Heart left ventricle (tissue), 16 donors: ENCODE measurements around the gene ASTL. TPM values are rescaled to one million over a fixed set of nuclear protein-coding genes. Genes with fewer than 3 reads are reported as not detected.

Experiments
- ATAC-seq, 4 donors: fragments of 200-7000 bp; cut with Tn5 transposase; one replicate each; pipeline ENCODE4 v1.9.1; 2020 to 2022; ENCODE audit warnings: moderate library complexity in 4 of 4, mild to moderate bottlenecking in 3 of 4, moderate number of reproducible peaks in 1 of 4
- DNase-seq, 5 donors: peaks; one replicate each; pipeline ENCODE4 v3.0.0-alpha.2; 2020
- H3K27ac ChIP-seq, 12 donors: fragments of 200-600 bp; sonication (generic) in 4 of 12; one replicate each; pipeline versions ENCODE4 v1.5.0 to v1.8.0; 2016 to 2022; ENCODE audit warnings: mild to moderate bottlenecking in 2 of 12
- H3K27me3 ChIP-seq, 9 donors: fragments of 200-600 bp; sonication (generic) in 2 of 9; one replicate each; pipeline versions ENCODE4 v1.5.1 to v1.8.0; 2016 to 2022; ENCODE audit warnings: mild to moderate bottlenecking in 3 of 9
- H3K36me3 ChIP-seq, 9 donors: fragments of 200-600 bp; sonication (generic) in 2 of 9; one replicate each; pipeline versions ENCODE4 v1.5.0 to v1.8.0; 2018 to 2022; ENCODE audit warnings: mild to moderate bottlenecking in 2 of 9
- H3K4me1 ChIP-seq, 12 donors: fragments of 200-600 bp; sonication (generic) in 4 of 12; one replicate each; pipeline versions ENCODE4 v1.5.0 to v1.8.0; 2016 to 2022; ENCODE audit warnings: mild to moderate bottlenecking in 3 of 12
- H3K4me3 ChIP-seq, 12 donors: fragments of 200-600 bp; sonication (generic) in 4 of 12; one replicate each; pipeline versions ENCODE4 v1.5.0 to v1.8.0; 2017 to 2022; ENCODE audit warnings: mild to moderate bottlenecking in 9 of 12, moderate library complexity in 4 of 12
- H3K9me3 ChIP-seq, 12 donors: fragments of 200-600 bp; sonication (generic) in 4 of 12; one replicate each; pipeline versions ENCODE4 v1.5.0 to v1.8.0; 2016 to 2022; ENCODE audit warnings: mild to moderate bottlenecking in 1 of 12
- CTCF ChIP-seq, 12 donors: fragments of 200-600 bp; sonication (generic) in 4 of 12; IDR thresholded peaks; one replicate each; pipeline versions ENCODE4 v1.5.0 to v1.8.0; 2018 to 2022; ENCODE audit warnings: antibody characterized with exemption in 12 of 12, mild to moderate bottlenecking in 5 of 12
- POLR2A ChIP-seq, 2 donors: fragments of 450-650 bp; IDR thresholded peaks; one replicate each; pipeline ENCODE4 v1.6.1; 2017; ENCODE audit warnings: antibody characterized with exemption in 2 of 2, mild to moderate bottlenecking in 2 of 2, moderate library complexity in 2 of 2
- WGBS, 4 donors: extraction: QIAGEN DNeasy Blood & Tissue Kit in 2 of 4; methylation state at CpG; one replicate each; pipeline versions ENCODE4 v1.1.5 to v1.1.7; 2013 to 2018; 5-methylcytosine and 5-hydroxymethylcytosine counted together
- intact Hi-C, 10 donors: fragments of 100-400 bp; cut with DNase I; formaldehyde crosslinking; loops; one replicate each; pipeline versions ENCODE4 v1.11.1 to v1.14.2; 2022
- polyA plus RNA-seq, 2 donors: library from polyadenylated mRNA; stranded (reverse); fragments of 200-250 nt; gene quantifications; one replicate each; pipeline ENCODE4 v1.2.3, GENCODE V29; 2013
- total RNA-seq, 9 donors: library from RNA; depleted of rRNA in 2 of 9; stranded (reverse); fragments of >200 nt in 2 of 9; fragmentation: NEBNext Ultra II Directional in 3 of 9; extraction: Animal tissue kit (Norgen Biotek cat#: 25700) in 3 of 9; gene quantifications; one replicate each; pipeline versions ENCODE4 v1.1.0 to v1.2.4, GENCODE V29; 2016 to 2023
- donor health status: ischemic (EF 13 %, LVEDD 7.1; RV severe dilation, severe dysfunction).
- donor health status: healthy with polysubstance abuse.
- donor health status: DM: no; HTN: yes; CAD: no.
- donor health status: DM: no; HTN: no; CAD: no.
- donor health status: ischemic (EF 25% LVEDD 6.9; RV normal size, moderate dysfunction).
- donor health status: ischemic (EF 25% LVEDD 5.7; RV mildly dilated, moderate dysfunction).
- donor health status: healthy.
- donor health status: DM: yes; HTN: yes; CAD: no.
- donor health status: ischemic (EF 35%, LVEDD 5.7; RV mildly dilated, moderate dysfunction).
- donor health status: nonischemic (EF 11% LVEDD 7.7; RV severe dilation, severe dysfunction).
- donor health status: DM: yes; HTN: yes; CAD: no.
- donor health status: PGD.
- donor health status: ischemic (EF 29% LVEDD 5.4; RV normal size, mild dysfunction).
- donor health status: nonischemic (EF 23%, LVEDD 6.1; RV moderate dilation, normal function).

Gene ASTL
- total and polyA plus RNA-seq, 11 donors = 0.14 TPM; not detected in 10

GRCh38 chr2:96176661-96177060, 38.4 kb upstream of the ASTL start:
- Histone ChIP-seq H3K4me1 (peaks cover 0 to 16% (median 5%) of the 10 kb centered on the region in 12 donors), H3K27me3 (no peaks in the 10 kb centered on the region), H3K9me3 (no peaks in the 10 kb centered on the region), H3K27ac (no peak overlapping the region), H3K4me3 (no peak overlapping the region), H3K36me3 (no peaks in the 10 kb centered on the region)
- WGBS, 4 donors = 36 to 53% (median 43%) methylated on average over 4 of the region's 4 CpGs
- DNase-seq (no peak), ATAC-seq (peak in 2 of 4 donors; percentile 5 to 27)
- TF ChIP-seq POLR2A (IDR thresholded peaks at IDR 0.05) = no peak
- TF ChIP-seq CTCF (IDR thresholded peaks at IDR 0.05) = no peak
- intact Hi-C loops = loop anchor here in 4 of 10 donors (5.0 to 10.0 kb wide), 3 partner anchors 39 to 152 kb away; partner anchors contain the start of genes ASTL (in 2 of the 4) and ADRA2B (in 1 of the 4)

GRCh38 chr2:96175951-96176350, 37.6 kb upstream of the ASTL start:
- Histone ChIP-seq H3K4me1 (peaks cover 0 to 16% (median 5%) of the 10 kb centered on the region in 12 donors), H3K27ac (peak overlapping the region in 1 of 12 donors; percentile 15), H3K36me3 (no peaks in the 10 kb centered on the region), H3K4me3 (no peak overlapping the region), H3K27me3 (no peaks in the 10 kb centered on the region), H3K9me3 (no peaks in the 10 kb centered on the region)
- TF ChIP-seq POLR2A (IDR thresholded peaks at IDR 0.05) (no peak), CTCF (IDR thresholded peaks at IDR 0.05) (no peak)
- DNase-seq (no peak), ATAC-seq (peak in 2 of 4 donors; percentile 20 to 21)
- intact Hi-C loops = loop anchor here in 6 of 10 donors (2.0 to 10.0 kb wide), 4 partner anchors 37 to 151 kb away; partner anchors contain the start of genes ASTL (in 4 of the 6) and ADRA2B (in 1 of the 6)
- WGBS, 4 donors = 73 to 85% (median 79%) methylated on average over 6 of the region's 6 CpGs

- no peak overlapping the region for H3K4me3 ChIP-seq
- H3K9me3 ChIP-seq = peaks cover 0 to 7% (median 0%) of the 10 kb centered on the region in 12 donors
- DNase-seq (peak; percentile 68 to 82 (median 78)), ATAC-seq (peak; percentile 59 to 82 (median 76))
- H3K4me1 ChIP-seq = peaks cover 0 to 16% (median 5%) of the 10 kb centered on the region in 12 donors
- H3K27me3 ChIP-seq = no peaks in the 10 kb centered on the region
- H3K36me3 ChIP-seq = no peaks in the 10 kb centered on the region
- WGBS, 4 donors = 50 to 57% (median 51%) methylated on average over 8 of the region's 8 CpGs
- no peak overlapping the region for H3K27ac ChIP-seq
- peak; percentile 85 to 96 (median 90) for TF ChIP-seq CTCF (IDR thresholded peaks at IDR 0.05)
- TF ChIP-seq POLR2A (IDR thresholded peaks at IDR 0.05) = no peak
- intact Hi-C loops = loop anchor here in 9 of 10 donors (2.0 to 10.0 kb wide), 6 partner anchors 36 to 182 kb away; partner anchors contain the start of genes ASTL (in 8 of the 9), ADRA2B (in 2 of the 9) and ANKRD36C (in 1 of the 9)
These were observed 36.2 kb upstream of the ASTL start for GRCh38 chr2:96174251-96175144.

- ATAC-seq (no peak), DNase-seq (no peak)
- WGBS, 4 donors = 88 to 95% (median 92%) methylated on average over 15 of the region's 15 CpGs
- H3K9me3 ChIP-seq = peaks cover 0 to 8% (median 0%) of the 10 kb centered on the region in 12 donors
- H3K36me3 ChIP-seq = no peaks in the 10 kb centered on the region
- H3K4me3 ChIP-seq = no peak overlapping the region
- H3K27ac ChIP-seq = no peak overlapping the region
- intact Hi-C loops = loop anchor here in 5 of 10 donors (5.0 to 10.0 kb wide), 5 partner anchors 35 to 180 kb away; partner anchors contain the start of genes ASTL (in 4 of the 5), ADRA2B (in 2 of the 5) and ANKRD36C (in 1 of the 5)
- TF ChIP-seq CTCF (IDR thresholded peaks at IDR 0.05) = no peak
- TF ChIP-seq POLR2A (IDR thresholded peaks at IDR 0.05) = no peak
- no peaks in the 10 kb centered on the region for H3K27me3 ChIP-seq
- peaks cover 0 to 11% (median 4%) of the 10 kb centered on the region in 12 donors for H3K4me1 ChIP-seq
These were observed 33.5 kb upstream of the ASTL start for GRCh38 chr2:96171831-96172230.
